ENCODE results near the gene TMEM132D.

TMEM132D gene

DNA sequence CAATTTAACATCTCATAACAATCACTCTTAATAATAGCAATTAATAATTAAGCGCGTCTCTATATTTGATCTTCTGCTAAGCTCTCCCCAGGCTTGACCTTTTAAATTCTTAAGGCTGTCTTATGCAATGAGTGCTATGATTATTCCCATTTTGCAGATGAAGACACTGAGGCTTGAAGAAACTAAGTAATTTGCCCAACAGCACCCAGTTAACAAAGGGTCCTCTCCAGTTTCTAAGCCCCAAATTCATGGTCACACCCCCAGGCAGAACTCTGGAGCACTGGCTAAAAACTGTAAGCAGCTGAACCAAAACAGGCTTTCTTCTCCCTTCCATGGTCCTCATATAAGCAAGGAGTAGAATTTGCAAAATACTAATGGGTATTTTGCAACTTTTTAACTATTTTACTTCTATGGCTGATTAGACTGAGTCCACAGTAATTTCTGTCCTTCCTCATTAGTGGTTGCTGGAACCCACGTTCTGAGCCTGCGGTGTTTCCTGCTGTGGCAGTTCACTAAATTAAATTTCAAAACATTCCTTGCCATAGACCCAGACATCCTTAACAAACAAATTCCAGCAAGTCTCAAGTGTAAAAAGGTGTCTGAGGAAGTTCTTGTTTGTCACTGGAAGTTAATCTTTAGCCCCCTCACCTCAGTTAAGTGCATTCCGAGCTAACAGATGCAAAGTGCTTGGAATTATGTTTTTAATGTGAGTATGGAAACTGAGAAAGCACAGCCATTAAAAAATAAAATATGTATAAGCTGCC lies 76.5 kb downstream of the TMEM132D start:
- Histone ChIP-seq H3K27ac (ENCODE audit: extremely low read depth, low read depth, low read length) (no peak overlapping the region), H3K4me3 (ENCODE audit: low read depth, low read length) (no peak overlapping the region), H3K36me3 (ENCODE audit: control insufficient read depth in 2 of 2, insufficient read depth in 1 of 2, low read length in 2 of 2) (no peaks in the 10 kb centered on the region), H3K4me1 (ENCODE audit: control insufficient read depth, insufficient read depth, low read length) (no peaks in the 10 kb centered on the region), H3K9me3 (ENCODE audit: control insufficient read depth, insufficient read depth, low read depth, low read length) (no peaks in the 10 kb centered on the region)
- ChIA-PET POLR2A (no interaction called here), CTCF (no interaction called here)
- no peak for TF ChIP-seq MYNN (tag by site-specific recombination; IDR thresholded peaks at IDR 0.05; ENCODE audit: borderline replicate concordance)
- no peak for TF ChIP-seq ZNF24 (tag by site-specific recombination; IDR thresholded peaks at IDR 0.05)
- TF ChIP-seq SCRT2 (tag by site-specific recombination; IDR thresholded peaks at IDR 0.05), result no peak
- TF ChIP-seq ZNF223 (tag by site-specific recombination; IDR thresholded peaks at IDR 0.05), result no peak
- no peak for TF ChIP-seq ZNF654 (tag by site-specific recombination; IDR thresholded peaks at IDR 0.05; ENCODE audit: low read depth)
- TF ChIP-seq KLF16 (tag by site-specific recombination; IDR thresholded peaks at IDR 0.05), result no peak
- no peak for TF ChIP-seq ZIC2 (tag by site-specific recombination; IDR thresholded peaks at IDR 0.05)
- TF ChIP-seq, protein P1, sequence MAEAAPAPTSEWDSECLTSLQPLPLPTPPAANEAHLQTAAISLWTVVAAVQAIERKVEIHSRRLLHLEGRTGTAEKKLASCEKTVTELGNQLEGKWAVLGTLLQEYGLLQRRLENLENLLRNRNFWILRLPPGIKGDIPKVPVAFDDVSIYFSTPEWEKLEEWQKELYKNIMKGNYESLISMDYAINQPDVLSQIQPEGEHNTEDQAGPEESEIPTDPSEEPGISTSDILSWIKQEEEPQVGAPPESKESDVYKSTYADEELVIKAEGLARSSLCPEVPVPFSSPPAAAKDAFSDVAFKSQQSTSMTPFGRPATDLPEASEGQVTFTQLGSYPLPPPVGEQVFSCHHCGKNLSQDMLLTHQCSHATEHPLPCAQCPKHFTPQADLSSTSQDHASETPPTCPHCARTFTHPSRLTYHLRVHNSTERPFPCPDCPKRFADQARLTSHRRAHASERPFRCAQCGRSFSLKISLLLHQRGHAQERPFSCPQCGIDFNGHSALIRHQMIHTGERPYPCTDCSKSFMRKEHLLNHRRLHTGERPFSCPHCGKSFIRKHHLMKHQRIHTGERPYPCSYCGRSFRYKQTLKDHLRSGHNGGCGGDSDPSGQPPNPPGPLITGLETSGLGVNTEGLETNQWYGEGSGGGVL (tag by site-specific recombination; IDR thresholded peaks at IDR 0.05), result no peak
- TF ChIP-seq, protein P2, sequence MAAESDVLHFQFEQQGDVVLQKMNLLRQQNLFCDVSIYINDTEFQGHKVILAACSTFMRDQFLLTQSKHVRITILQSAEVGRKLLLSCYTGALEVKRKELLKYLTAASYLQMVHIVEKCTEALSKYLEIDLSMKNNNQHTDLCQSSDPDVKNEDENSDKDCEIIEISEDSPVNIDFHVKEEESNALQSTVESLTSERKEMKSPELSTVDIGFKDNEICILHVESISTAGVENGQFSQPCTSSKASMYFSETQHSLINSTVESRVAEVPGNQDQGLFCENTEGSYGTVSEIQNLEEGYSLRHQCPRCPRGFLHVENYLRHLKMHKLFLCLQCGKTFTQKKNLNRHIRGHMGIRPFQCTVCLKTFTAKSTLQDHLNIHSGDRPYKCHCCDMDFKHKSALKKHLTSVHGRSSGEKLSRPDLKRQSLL (tag by site-specific recombination; IDR thresholded peaks at IDR 0.05), result no peak
- TF ChIP-seq ZNF114 (tag by site-specific recombination; IDR thresholded peaks at IDR 0.05), result no peak
- TF ChIP-seq ZNF670 (tag by site-specific recombination; IDR thresholded peaks at IDR 0.05; ENCODE audit: low read depth), result no peak
- TF ChIP-seq, protein P3, sequence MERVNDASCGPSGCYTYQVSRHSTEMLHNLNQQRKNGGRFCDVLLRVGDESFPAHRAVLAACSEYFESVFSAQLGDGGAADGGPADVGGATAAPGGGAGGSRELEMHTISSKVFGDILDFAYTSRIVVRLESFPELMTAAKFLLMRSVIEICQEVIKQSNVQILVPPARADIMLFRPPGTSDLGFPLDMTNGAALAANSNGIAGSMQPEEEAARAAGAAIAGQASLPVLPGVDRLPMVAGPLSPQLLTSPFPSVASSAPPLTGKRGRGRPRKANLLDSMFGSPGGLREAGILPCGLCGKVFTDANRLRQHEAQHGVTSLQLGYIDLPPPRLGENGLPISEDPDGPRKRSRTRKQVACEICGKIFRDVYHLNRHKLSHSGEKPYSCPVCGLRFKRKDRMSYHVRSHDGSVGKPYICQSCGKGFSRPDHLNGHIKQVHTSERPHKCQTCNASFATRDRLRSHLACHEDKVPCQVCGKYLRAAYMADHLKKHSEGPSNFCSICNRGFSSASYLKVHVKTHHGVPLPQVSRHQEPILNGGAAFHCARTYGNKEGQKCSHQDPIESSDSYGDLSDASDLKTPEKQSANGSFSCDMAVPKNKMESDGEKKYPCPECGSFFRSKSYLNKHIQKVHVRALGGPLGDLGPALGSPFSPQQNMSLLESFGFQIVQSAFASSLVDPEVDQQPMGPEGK (tag by site-specific recombination; IDR thresholded peaks at IDR 0.05), result no peak
- TF ChIP-seq, protein P4, sequence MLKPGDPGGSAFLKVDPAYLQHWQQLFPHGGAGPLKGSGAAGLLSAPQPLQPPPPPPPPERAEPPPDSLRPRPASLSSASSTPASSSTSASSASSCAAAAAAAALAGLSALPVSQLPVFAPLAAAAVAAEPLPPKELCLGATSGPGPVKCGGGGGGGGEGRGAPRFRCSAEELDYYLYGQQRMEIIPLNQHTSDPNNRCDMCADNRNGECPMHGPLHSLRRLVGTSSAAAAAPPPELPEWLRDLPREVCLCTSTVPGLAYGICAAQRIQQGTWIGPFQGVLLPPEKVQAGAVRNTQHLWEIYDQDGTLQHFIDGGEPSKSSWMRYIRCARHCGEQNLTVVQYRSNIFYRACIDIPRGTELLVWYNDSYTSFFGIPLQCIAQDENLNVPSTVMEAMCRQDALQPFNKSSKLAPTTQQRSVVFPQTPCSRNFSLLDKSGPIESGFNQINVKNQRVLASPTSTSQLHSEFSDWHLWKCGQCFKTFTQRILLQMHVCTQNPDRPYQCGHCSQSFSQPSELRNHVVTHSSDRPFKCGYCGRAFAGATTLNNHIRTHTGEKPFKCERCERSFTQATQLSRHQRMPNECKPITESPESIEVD (tag by site-specific recombination; IDR thresholded peaks at IDR 0.05), result no peak
- no peak for TF ChIP-seq ZNF112 (tag by site-specific recombination; IDR thresholded peaks at IDR 0.05)
- TF ChIP-seq, protein P5, sequence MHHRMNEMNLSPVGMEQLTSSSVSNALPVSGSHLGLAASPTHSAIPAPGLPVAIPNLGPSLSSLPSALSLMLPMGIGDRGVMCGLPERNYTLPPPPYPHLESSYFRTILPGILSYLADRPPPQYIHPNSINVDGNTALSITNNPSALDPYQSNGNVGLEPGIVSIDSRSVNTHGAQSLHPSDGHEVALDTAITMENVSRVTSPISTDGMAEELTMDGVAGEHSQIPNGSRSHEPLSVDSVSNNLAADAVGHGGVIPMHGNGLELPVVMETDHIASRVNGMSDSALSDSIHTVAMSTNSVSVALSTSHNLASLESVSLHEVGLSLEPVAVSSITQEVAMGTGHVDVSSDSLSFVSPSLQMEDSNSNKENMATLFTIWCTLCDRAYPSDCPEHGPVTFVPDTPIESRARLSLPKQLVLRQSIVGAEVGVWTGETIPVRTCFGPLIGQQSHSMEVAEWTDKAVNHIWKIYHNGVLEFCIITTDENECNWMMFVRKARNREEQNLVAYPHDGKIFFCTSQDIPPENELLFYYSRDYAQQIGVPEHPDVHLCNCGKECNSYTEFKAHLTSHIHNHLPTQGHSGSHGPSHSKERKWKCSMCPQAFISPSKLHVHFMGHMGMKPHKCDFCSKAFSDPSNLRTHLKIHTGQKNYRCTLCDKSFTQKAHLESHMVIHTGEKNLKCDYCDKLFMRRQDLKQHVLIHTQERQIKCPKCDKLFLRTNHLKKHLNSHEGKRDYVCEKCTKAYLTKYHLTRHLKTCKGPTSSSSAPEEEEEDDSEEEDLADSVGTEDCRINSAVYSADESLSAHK (tag by site-specific recombination; IDR thresholded peaks at IDR 0.05), result no peak
- TF ChIP-seq, protein P6, sequence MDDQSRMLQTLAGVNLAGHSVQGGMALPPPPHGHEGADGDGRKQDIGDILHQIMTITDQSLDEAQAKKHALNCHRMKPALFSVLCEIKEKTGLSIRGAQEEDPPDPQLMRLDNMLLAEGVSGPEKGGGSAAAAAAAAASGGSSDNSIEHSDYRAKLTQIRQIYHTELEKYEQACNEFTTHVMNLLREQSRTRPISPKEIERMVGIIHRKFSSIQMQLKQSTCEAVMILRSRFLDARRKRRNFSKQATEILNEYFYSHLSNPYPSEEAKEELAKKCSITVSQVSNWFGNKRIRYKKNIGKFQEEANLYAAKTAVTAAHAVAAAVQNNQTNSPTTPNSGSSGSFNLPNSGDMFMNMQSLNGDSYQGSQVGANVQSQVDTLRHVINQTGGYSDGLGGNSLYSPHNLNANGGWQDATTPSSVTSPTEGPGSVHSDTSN (CRISPR knock-in tag; IDR thresholded peaks at IDR 0.05), result no peak
- no peak for TF ChIP-seq ZNF571 (tag by site-specific recombination; IDR thresholded peaks at IDR 0.05)

Data from HEK293 (cell line).